Placental pericyte (primary cell): Measurements from ENCODE around the gene KRTAP9-2. TPM values are rescaled to one million over a fixed set of nuclear protein-coding genes. Genes with fewer than 3 reads are reported as not detected.

ENCODE experiments used
- small RNA-seq: library from RNA; depleted of rRNA; stranded (forward); fragments of <200 nt; gene quantifications from one replicate; pipeline ENCODE3, GENCODE V24; 2012; ENCODE audit warnings: low replicate concordance
- total RNA-seq: library from RNA; depleted of rRNA; stranded (reverse); fragments of >200 nt; gene quantifications from 2 replicates; pipeline ENCODE4 v1.2.3, GENCODE V29; 2012

KRTAP9-2 gene
- total RNA-seq, result not detected in 2 replicates

GRCh38 chr17:41226598-41227095 lies at the start of gene KRTAP9-2:
Gene KRTAP9-2 (plus strand): TSS chr17:41226648. CDS start chr17:41226655, 7 bp downstream.

GRCh38 chr17:41177727-41178271 lies 48.6 kb upstream of the KRTAP9-2 start, which contains the start of gene KRTAP4-2:
Gene KRTAP4-2 (minus strand): TSS chr17:41178221. CDS start chr17:41178164, 57 bp downstream.

GRCh38 chr17:41184480-41184961 lies 41.9 kb upstream of the KRTAP9-2 start, which contains the start of gene KRTAP4-1:
Gene KRTAP4-1 (minus strand): TSS chr17:41184911. CDS start chr17:41184854, 57 bp downstream.

GRCh38 chr17:41189837-41190318 lies 36.6 kb upstream of the KRTAP9-2 start, which contains the start of gene KRTAP9-1:
Gene KRTAP9-1 (plus strand): TSS chr17:41189887. CDS start chr17:41189887, 0 bp downstream.

GRCh38 chr17:41232399-41233105 lies 6.1 kb downstream of the KRTAP9-2 start, which contains the start of gene KRTAP9-3:
Gene KRTAP9-3 (plus strand): TSS chr17:41232449. CDS start chr17:41232502, 53 bp downstream.

GRCh38 chr17:41237949-41238437 lies 11.5 kb downstream of the KRTAP9-2 start, which contains the start of gene KRTAP9-8:
Gene KRTAP9-8 (plus strand): TSS chr17:41237999. CDS start chr17:41238052, 53 bp downstream.

GRCh38 chr17:41249637-41250240 lies 23.3 kb downstream of the KRTAP9-2 start, which contains the start of gene KRTAP9-4:
Gene KRTAP9-4 (plus strand): TSS chr17:41249687. CDS start chr17:41249721, 34 bp downstream.

GRCh38 chr17:41255381-41256290 lies 29.2 kb downstream of the KRTAP9-2 start, which contains the start of gene KRTAP9-9:
Gene KRTAP9-9 (plus strand): TSS chr17:41255384.

GRCh38 chr17:41265078-41265477 lies 38.6 kb downstream of the KRTAP9-2 start, which contains the start of gene KRTAP9-6:
Gene KRTAP9-6 (plus strand): TSS chr17:41265378. CDS start chr17:41265378, 0 bp downstream.

GRCh38 chr17:41275648-41276190 lies 49.3 kb downstream of the KRTAP9-2 start, which contains the start of gene KRTAP9-7:
Gene KRTAP9-7 (plus strand): TSS chr17:41275698. CDS start chr17:41275698, 0 bp downstream.

Small RNAs within 50 kb of the gene (small RNA-seq; reads per million reads assigned to genes)
- not detected for gene KRTAP4-17P

Other genes with a start within 250 kb of the KRTAP9-2 start
- 0.14 TPM in 1 of 2 replicates, not detected in the other for gene KRT40, start 242.3 kb upstream of the KRTAP9-2 start, total RNA-seq
- gene KRTAP3-3, start 232.5 kb upstream of the KRTAP9-2 start, total RNA-seq, result not detected in 2 replicates
- not detected in 2 replicates for gene KRTAP3-2, start 226.7 kb upstream of the KRTAP9-2 start, total RNA-seq
- gene KRTAP3-1, start 217.5 kb upstream of the KRTAP9-2 start, total RNA-seq, result not detected in 2 replicates
- gene KRTAP1-5, start 199.4 kb upstream of the KRTAP9-2 start, total RNA-seq, result 1.5 and 14.2 TPM in 2 replicates
- not detected in 2 replicates for gene KRTAP1-4, start 196.5 kb upstream of the KRTAP9-2 start, total RNA-seq
- not detected in 2 replicates for gene KRTAP1-3, start 191.8 kb upstream of the KRTAP9-2 start, total RNA-seq
- not detected in 2 replicates for gene KRTAP1-1, start 185.2 kb upstream of the KRTAP9-2 start, total RNA-seq
- not detected in 2 replicates for gene KRTAP2-1, start 179.3 kb upstream of the KRTAP9-2 start, total RNA-seq
- gene KRTAP2-2, start 171.4 kb upstream of the KRTAP9-2 start, total RNA-seq, result not detected in 2 replicates
- gene KRTAP2-3, start 166.5 kb upstream of the KRTAP9-2 start, total RNA-seq, result 0.72 TPM in 1 of 2 replicates, not detected in the other
- gene KRTAP2-4, start 160.8 kb upstream of the KRTAP9-2 start, total RNA-seq, result not detected in 2 replicates
- gene KRTAP4-7, start 142.5 kb upstream of the KRTAP9-2 start, total RNA-seq, result not detected in 2 replicates
- gene KRTAP4-8, start 128.5 kb upstream of the KRTAP9-2 start, total RNA-seq, result not detected in 2 replicates
- not detected in 2 replicates for gene KRTAP4-16, start 124.4 kb upstream of the KRTAP9-2 start, total RNA-seq
- not detected in 2 replicates for gene KRTAP4-9, start 121.3 kb upstream of the KRTAP9-2 start, total RNA-seq
- gene KRTAP4-11, start 108.3 kb upstream of the KRTAP9-2 start, total RNA-seq, result not detected in 2 replicates
- not detected in 2 replicates for gene KRTAP4-12, start 102.5 kb upstream of the KRTAP9-2 start, total RNA-seq
- not detected in 2 replicates for gene KRTAP4-6, start 86.1 kb upstream of the KRTAP9-2 start, total RNA-seq
- gene KRTAP4-5, start 76.8 kb upstream of the KRTAP9-2 start, total RNA-seq, result not detected in 2 replicates
- gene KRTAP4-4, start 65.9 kb upstream of the KRTAP9-2 start, total RNA-seq, result not detected in 2 replicates
- gene KRTAP4-3, start 58.4 kb upstream of the KRTAP9-2 start, total RNA-seq, result not detected in 2 replicates
- not detected in 2 replicates for gene KRTAP4-2, start 48.4 kb upstream of the KRTAP9-2 start, total RNA-seq
- not detected in 2 replicates for gene KRTAP4-1, start 41.7 kb upstream of the KRTAP9-2 start, total RNA-seq
- not detected in 2 replicates for gene KRTAP9-1, start 36.8 kb upstream of the KRTAP9-2 start, total RNA-seq
- not detected in 2 replicates for gene KRTAP9-3, start 5.8 kb downstream of the KRTAP9-2 start, total RNA-seq
- gene KRTAP9-8, start 11.4 kb downstream of the KRTAP9-2 start, total RNA-seq, result not detected in 2 replicates
- not detected in 2 replicates for gene KRTAP9-4, start 23.0 kb downstream of the KRTAP9-2 start, total RNA-seq
- not detected in 2 replicates for gene KRTAP9-9, start 28.7 kb downstream of the KRTAP9-2 start, total RNA-seq
- gene KRTAP9-6, start 38.7 kb downstream of the KRTAP9-2 start, total RNA-seq, result not detected in 2 replicates
- gene KRTAP9-7, start 49.0 kb downstream of the KRTAP9-2 start, total RNA-seq, result not detected in 2 replicates
- gene KRTAP29-1, start 76.2 kb downstream of the KRTAP9-2 start, total RNA-seq, result not detected in 2 replicates
- gene KRTAP16-1, start 82.7 kb downstream of the KRTAP9-2 start, total RNA-seq, result not detected in 2 replicates
- gene KRTAP17-1, start 89.1 kb downstream of the KRTAP9-2 start, total RNA-seq, result not detected in 2 replicates
- not detected in 2 replicates for gene KRT33A, start 124.2 kb downstream of the KRTAP9-2 start, total RNA-seq
- gene KRT33B, start 143.2 kb downstream of the KRTAP9-2 start, total RNA-seq, result not detected in 2 replicates
- gene KRT34, start 155.7 kb downstream of the KRTAP9-2 start, total RNA-seq, result 2.2 and 4.7 TPM in 2 replicates
- gene KRT31, start 171.0 kb downstream of the KRTAP9-2 start, total RNA-seq, result not detected in 2 replicates
- not detected in 2 replicates for gene KRT37, start 197.9 kb downstream of the KRTAP9-2 start, total RNA-seq
- gene KRT38, start 214.3 kb downstream of the KRTAP9-2 start, total RNA-seq, result under 0.01 TPM in 1 of 2 replicates, not detected in the other
- gene KRT32, start 240.7 kb downstream of the KRTAP9-2 start, total RNA-seq, result not detected in 2 replicates